GM12878 (cell line): ENCODE measurements around the gene ADM2. TPM values are rescaled to one million over a fixed set of nuclear protein-coding genes. Genes with fewer than 3 reads are reported as not detected.

ENCODE experiments used
- ATF7 ChIP-seq: fragments of 450-650 bp; IDR thresholded peaks from 2 replicates; pipeline ENCODE4 v1.6.1; 2016; ENCODE audit warnings: low read depth, mild to moderate bottlenecking
- BMI1 ChIP-seq: fragments of 450-650 bp; IDR thresholded peaks from 2 replicates; pipeline ENCODE4 v1.6.1; 2016; ENCODE audit warnings: mild to moderate bottlenecking, moderate library complexity, borderline replicate concordance
- CHD1 ChIP-seq: IDR thresholded peaks from 2 replicates; pipeline ENCODE4 v1.6.1; 2012; ENCODE audit warnings: low read depth, low read length, improper control_type of control experiment
- DPF2 ChIP-seq: fragments of 450-650 bp; IDR thresholded peaks from 2 replicates; pipeline ENCODE4 v1.6.1; 2017; ENCODE audit warnings: mild to moderate bottlenecking
- FOS ChIP-seq: IDR thresholded peaks from 3 replicates; pipeline ENCODE4 v1.6.1; 2011; ENCODE audit warnings: borderline replicate concordance; ENCODE audit not compliant: insufficient read length; ENCODE audit errors: extremely low read depth
- HDGF ChIP-seq: fragments of 450-650 bp; IDR thresholded peaks from 2 replicates; pipeline ENCODE4 v1.6.1; 2016; ENCODE audit warnings: antibody characterized with exemption
- IRF4 ChIP-seq: IDR thresholded peaks from 2 replicates; pipeline ENCODE4 v1.6.1; 2011; ENCODE audit warnings: low read depth, low read length
- KAT2A ChIP-seq: conservative IDR thresholded peaks from 2 replicates; pipeline ENCODE4 v1.6.1; 2011; ENCODE audit warnings: low read depth, low read length; ENCODE audit not compliant: control insufficient read depth
- LARP7 ChIP-seq: fragments of 450-650 bp; IDR thresholded peaks from 2 replicates; pipeline ENCODE4 v1.6.1; 2017; ENCODE audit warnings: mild to moderate bottlenecking
- NFYB ChIP-seq: IDR thresholded peaks from 2 replicates; pipeline ENCODE4 v1.6.1; 2011; ENCODE audit warnings: low read depth, mild to moderate bottlenecking, low read length, improper control_type of control experiment, moderate library complexity; ENCODE audit not compliant: insufficient read depth
- POLR2AphosphoS5 ChIP-seq: IDR thresholded peaks from 2 replicates; pipeline ENCODE4 v1.6.1; 2011; ENCODE audit warnings: mild to moderate bottlenecking, low read length, inconsistent platforms
- POU2F2 ChIP-seq: IDR thresholded peaks from 3 replicates; pipeline ENCODE4 v1.6.1; 2011; ENCODE audit warnings: low read depth, mild to moderate bottlenecking, low read length, borderline replicate concordance
- RB1 ChIP-seq: fragments of 450-650 bp; formaldehyde crosslinking; IDR thresholded peaks from 2 replicates; pipeline ENCODE4 v1.6.1; 2017; ENCODE audit warnings: mild to moderate bottlenecking, borderline replicate concordance
- SMAD5 ChIP-seq: IDR thresholded peaks from 2 replicates; pipeline ENCODE4 v1.6.1; 2016; ENCODE audit warnings: antibody characterized with exemption, low read depth
- SMARCA5 ChIP-seq: fragments of 450-650 bp; IDR thresholded peaks from 2 replicates; pipeline ENCODE4 v1.6.1; 2017; ENCODE audit warnings: mild to moderate bottlenecking
- TAF1 ChIP-seq: IDR thresholded peaks from 2 replicates; pipeline ENCODE4 v1.6.1; 2011; ENCODE audit warnings: mild to moderate bottlenecking, low read depth, low read length, borderline replicate concordance
- WRNIP1 ChIP-seq: IDR thresholded peaks from 2 replicates; pipeline ENCODE4 v1.6.1; 2011; ENCODE audit warnings: low read depth, low read length, improper control_type of control experiment, borderline replicate concordance
- polyA plus RNA-seq, 11 experiments: library from polyadenylated mRNA; depleted of rRNA in 4 of 11; unstranded in 6 of 11; stranded (reverse) in 5 of 11; fragments of >200 nt; fragmentation: Nextera tagmentation in 4 of 11; fragmentation: Illumina TruSeq in 1 of 11; extraction: Ambion mirVana in 4 of 11; extraction: Trizol in 1 of 11; gene quantifications; 1 replicate in 1 of 11; 2 replicates in 10 of 11; pipeline versions ENCODE4 v1.2.1 to v1.2.3, GENCODE V29; 2011 to 2016; ENCODE audit warnings: inconsistent platforms in 2 of 11, missing spikeins in 2 of 11, low read depth in 1 of 11
- total RNA-seq, 4 experiments: library from RNA; depleted of rRNA in 3 of 4; stranded (reverse); fragments of >200 nt in 3 of 4; fragmentation: Illumina TruSeq in 1 of 4; extraction: Trizol in 1 of 4; gene quantifications; 2 replicates each; pipeline versions ENCODE4 v1.2.1 to v1.2.3, GENCODE V29; 2013 to 2021
- TF ChIP-seq, protein P1 (sequence below): fragments of 450-650 bp; IDR thresholded peaks from 2 replicates; pipeline ENCODE4 v1.6.1; 2017; ENCODE audit warnings: mild to moderate bottlenecking, moderate library complexity
- TF ChIP-seq, protein P2 (sequence below): IDR thresholded peaks from 2 replicates; pipeline ENCODE4 v1.6.1; 2011; ENCODE audit warnings: borderline replicate concordance, low read depth, mild to moderate bottlenecking, moderate library complexity, mixed read lengths, low read length; ENCODE audit not compliant: insufficient read depth; ENCODE audit errors: extremely low read length
- TF ChIP-seq, protein P3 (sequence below): fragments of 450-650 bp; IDR thresholded peaks from 2 replicates; pipeline ENCODE4 v1.6.1; 2017; ENCODE audit warnings: borderline replicate concordance
- TF ChIP-seq, protein P4 (sequence below): IDR thresholded peaks from 2 replicates; pipeline ENCODE4 v1.6.1; 2011; ENCODE audit warnings: borderline replicate concordance, low read depth, mild to moderate bottlenecking, moderate library complexity, low read length; ENCODE audit not compliant: insufficient read depth, poor library complexity, severe bottlenecking
- TF ChIP-seq, protein P5 (sequence below): IDR thresholded peaks from 2 replicates; pipeline ENCODE4 v1.6.1; 2011; ENCODE audit warnings: low read depth, low read length, improper control_type of control experiment, borderline replicate concordance

The ADM2 gene
- total and polyA plus RNA-seq, 10 of the 15 experiments (the other 5 are each of a cell fraction or from before 2014, with no cell fraction given): 0.02 to 0.33 (median 0.12) TPM; not detected in 2

DNA sequence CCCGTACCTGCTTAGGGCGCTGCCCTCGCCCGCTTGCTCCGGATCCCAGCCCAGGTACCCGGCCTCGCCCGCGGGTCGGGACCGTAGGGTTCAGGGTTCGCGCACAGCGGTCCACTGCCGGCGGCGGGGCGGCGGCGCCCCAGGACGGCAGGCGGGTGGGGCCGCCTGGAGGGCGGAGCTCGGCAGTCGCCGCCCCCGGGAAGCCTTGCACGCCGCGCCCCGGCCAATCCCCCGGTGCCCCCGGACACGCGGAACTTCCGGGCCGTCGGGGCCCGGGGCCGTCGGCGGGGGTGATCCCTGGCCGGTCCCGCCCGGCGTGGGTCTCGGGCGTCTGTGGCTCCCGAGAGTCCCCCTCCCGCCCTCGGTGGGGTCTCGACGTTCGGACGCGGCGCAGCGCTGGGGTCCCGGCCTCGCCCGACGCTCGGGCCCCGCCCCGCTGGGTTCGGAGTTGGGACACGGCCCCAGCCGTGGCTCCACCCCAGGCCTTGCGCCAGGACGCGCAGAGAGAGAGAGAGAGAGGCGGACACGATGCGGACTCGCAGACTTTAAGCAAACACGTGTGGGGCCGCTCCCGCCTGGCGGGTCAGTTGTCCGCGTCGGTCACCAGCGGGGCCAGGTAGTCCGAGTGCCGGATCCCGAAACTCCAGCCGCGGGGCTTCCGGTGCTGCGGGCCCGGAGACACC lies 48.7 kb downstream of the ADM2 start, which contains the start of gene TYMP (continued):
- TF ChIP-seq POU2F2 (peak; percentile 46; the same call in 2 of the 3 replicates), HDGF (no peak), DPF2 (peak; percentile 32; the same call in 1 of the 2 replicates), FOS (no peak), BMI1 (no peak), TAF1 (peak; percentile 64; the same call in 1 of the 2 replicates), WRNIP1 (no peak), CHD1 (no peak), IRF4 (0 out of 2 replicates have a peak, but pooled peaks have one; percentile 4), KAT2A (no peak), LARP7 (peak; percentile 77; the same call in 1 of the 2 replicates), SMAD5 (no peak; the same call in 1 of the 2 replicates), POLR2AphosphoS5 (peak; percentile 49), NFYB (no peak), RB1 (no peak; the same call in 1 of the 2 replicates), SMARCA5 (peak; percentile 82; the same call in 1 of the 2 replicates), ATF7 (no peak)
- TF ChIP-seq, protein P1, sequence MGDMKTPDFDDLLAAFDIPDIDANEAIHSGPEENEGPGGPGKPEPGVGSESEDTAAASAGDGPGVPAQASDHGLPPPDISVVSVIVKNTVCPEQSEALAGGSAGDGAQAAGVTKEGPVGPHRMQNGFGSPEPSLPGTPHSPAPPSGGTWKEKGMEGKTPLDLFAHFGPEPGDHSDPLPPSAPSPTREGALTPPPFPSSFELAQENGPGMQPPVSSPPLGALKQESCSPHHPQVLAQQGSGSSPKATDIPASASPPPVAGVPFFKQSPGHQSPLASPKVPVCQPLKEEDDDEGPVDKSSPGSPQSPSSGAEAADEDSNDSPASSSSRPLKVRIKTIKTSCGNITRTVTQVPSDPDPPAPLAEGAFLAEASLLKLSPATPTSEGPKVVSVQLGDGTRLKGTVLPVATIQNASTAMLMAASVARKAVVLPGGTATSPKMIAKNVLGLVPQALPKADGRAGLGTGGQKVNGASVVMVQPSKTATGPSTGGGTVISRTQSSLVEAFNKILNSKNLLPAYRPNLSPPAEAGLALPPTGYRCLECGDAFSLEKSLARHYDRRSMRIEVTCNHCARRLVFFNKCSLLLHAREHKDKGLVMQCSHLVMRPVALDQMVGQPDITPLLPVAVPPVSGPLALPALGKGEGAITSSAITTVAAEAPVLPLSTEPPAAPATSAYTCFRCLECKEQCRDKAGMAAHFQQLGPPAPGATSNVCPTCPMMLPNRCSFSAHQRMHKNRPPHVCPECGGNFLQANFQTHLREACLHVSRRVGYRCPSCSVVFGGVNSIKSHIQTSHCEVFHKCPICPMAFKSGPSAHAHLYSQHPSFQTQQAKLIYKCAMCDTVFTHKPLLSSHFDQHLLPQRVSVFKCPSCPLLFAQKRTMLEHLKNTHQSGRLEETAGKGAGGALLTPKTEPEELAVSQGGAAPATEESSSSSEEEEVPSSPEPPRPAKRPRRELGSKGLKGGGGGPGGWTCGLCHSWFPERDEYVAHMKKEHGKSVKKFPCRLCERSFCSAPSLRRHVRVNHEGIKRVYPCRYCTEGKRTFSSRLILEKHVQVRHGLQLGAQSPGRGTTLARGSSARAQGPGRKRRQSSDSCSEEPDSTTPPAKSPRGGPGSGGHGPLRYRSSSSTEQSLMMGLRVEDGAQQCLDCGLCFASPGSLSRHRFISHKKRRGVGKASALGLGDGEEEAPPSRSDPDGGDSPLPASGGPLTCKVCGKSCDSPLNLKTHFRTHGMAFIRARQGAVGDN: 0 out of 2 replicates have a peak, but pooled peaks have one; percentile 36
- TF ChIP-seq, protein P2, sequence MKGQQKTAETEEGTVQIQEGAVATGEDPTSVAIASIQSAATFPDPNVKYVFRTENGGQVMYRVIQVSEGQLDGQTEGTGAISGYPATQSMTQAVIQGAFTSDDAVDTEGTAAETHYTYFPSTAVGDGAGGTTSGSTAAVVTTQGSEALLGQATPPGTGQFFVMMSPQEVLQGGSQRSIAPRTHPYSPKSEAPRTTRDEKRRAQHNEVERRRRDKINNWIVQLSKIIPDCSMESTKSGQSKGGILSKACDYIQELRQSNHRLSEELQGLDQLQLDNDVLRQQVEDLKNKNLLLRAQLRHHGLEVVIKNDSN: no peak
- TF ChIP-seq, protein P3, sequence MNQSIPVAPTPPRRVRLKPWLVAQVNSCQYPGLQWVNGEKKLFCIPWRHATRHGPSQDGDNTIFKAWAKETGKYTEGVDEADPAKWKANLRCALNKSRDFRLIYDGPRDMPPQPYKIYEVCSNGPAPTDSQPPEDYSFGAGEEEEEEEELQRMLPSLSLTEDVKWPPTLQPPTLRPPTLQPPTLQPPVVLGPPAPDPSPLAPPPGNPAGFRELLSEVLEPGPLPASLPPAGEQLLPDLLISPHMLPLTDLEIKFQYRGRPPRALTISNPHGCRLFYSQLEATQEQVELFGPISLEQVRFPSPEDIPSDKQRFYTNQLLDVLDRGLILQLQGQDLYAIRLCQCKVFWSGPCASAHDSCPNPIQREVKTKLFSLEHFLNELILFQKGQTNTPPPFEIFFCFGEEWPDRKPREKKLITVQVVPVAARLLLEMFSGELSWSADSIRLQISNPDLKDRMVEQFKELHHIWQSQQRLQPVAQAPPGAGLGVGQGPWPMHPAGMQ: no peak
- TF ChIP-seq, protein P4, sequence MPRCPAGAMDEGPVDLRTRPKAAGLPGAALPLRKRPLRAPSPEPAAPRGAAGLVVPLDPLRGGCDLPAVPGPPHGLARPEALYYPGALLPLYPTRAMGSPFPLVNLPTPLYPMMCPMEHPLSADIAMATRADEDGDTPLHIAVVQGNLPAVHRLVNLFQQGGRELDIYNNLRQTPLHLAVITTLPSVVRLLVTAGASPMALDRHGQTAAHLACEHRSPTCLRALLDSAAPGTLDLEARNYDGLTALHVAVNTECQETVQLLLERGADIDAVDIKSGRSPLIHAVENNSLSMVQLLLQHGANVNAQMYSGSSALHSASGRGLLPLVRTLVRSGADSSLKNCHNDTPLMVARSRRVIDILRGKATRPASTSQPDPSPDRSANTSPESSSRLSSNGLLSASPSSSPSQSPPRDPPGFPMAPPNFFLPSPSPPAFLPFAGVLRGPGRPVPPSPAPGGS: no peak
- TF ChIP-seq, protein P5, sequence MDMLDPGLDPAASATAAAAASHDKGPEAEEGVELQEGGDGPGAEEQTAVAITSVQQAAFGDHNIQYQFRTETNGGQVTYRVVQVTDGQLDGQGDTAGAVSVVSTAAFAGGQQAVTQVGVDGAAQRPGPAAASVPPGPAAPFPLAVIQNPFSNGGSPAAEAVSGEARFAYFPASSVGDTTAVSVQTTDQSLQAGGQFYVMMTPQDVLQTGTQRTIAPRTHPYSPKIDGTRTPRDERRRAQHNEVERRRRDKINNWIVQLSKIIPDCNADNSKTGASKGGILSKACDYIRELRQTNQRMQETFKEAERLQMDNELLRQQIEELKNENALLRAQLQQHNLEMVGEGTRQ: no peak
